Measurements from ENCODE around the gene OR6N1. TPM values are rescaled to one million over a fixed set of nuclear protein-coding genes. Genes with fewer than 3 reads are reported as not detected.
A peak's percentile ranks its signal among the peaks of the same experiment; 100 is the strongest.

Gene OR6N1
- total RNA-seq: not detected

- ATAC-seq (ENCODE audit: low FRiP score): no peak
- no peak for TF ChIP-seq CTCF (IDR thresholded peaks at IDR 0.05)
- DNase-seq (ENCODE audit: low spot score): no peak
Measured at GRCh38 chr1:158771950-158772866, at the start of gene OR6N1. Gene OR6N1 (minus strand): TSS chr1:158772195. CDS start chr1:158766682, 5,513 bp downstream.

DNA sequence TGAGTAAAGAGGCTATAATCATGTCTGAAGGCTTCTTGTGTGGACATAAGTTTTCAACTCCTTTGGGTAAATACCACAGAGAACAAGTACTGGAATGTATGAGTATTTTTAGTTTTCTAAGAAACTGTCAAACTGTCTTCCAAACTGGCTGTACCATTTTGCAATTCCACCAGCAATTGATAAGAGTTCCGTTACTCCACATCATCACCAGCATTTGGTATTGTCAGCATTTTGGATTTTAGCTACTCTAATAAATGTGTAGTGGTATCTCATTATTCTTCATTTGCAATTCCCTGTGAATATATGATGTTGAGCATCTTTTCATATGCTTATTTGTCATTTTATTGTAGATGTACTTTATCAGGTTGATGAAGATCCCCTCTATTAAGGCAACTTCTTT, 49.7 kb upstream of the OR6N1 start:
- ATAC-seq (ENCODE audit: low FRiP score): no peak
- TF ChIP-seq CTCF (IDR thresholded peaks at IDR 0.05): no peak

DNA sequence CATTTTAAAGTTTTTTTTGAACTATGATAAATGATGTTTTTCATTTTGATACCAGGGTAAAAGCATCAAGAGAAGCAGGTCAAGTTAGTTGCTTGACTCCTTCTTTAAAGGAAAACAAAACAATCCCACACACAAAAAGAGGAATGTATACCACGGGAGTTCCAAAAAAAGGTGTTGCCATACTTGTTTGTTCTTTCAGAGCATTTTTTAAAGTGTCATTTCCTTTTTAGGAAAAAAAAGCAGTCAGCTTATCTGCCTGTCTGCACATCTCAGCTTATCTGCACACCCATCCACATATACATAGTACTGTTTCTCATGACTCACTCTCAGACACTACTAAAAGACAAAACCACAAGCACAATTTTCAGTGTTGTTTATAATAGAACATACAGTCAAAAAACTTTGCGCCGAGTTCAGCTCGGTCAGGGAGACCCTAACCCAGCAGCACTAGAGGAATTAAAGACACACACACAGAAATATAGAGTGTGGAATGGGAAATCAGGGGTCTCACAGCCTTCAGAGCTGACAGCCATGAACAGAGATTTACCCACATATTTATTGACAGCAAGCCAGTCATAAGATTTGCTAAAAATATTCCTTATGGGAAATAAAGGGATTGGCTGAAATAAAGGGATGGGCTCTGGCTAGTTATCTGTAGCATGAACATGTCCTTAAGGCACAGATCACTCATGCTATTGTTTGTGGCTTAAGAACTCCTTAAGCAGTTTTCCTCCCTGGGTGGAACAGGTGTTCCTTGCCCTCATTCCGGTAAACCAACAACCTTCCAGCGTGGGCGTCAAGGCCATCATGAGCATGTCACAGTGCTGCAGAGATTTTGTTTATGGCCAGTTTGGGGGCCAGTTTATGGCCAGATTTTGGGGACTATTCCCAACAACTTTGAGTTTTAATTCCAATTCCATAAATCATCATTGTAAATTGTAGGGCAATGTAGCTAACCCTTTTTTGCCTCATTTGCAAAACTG, 47.8 kb upstream of the OR6N1 start:
- TF ChIP-seq CTCF (IDR thresholded peaks at IDR 0.05): no peak
- DNase-seq (ENCODE audit: low spot score): no peak
- ATAC-seq (ENCODE audit: low FRiP score): peak; percentile 59

More for the DNA sequence above, 49.7 kb upstream of the OR6N1 start:
- DNase-seq (ENCODE audit: low spot score): no peak

GRCh38 chr1:158818975-158819431, 47.0 kb upstream of the OR6N1 start:
- ATAC-seq (ENCODE audit: low FRiP score): peak; percentile 39
- DNase-seq (ENCODE audit: low spot score): no peak
- TF ChIP-seq CTCF (IDR thresholded peaks at IDR 0.05): no peak

GRCh38 chr1:158818560-158818959, 46.6 kb upstream of the OR6N1 start:
- ATAC-seq (ENCODE audit: low FRiP score) (peak; percentile 39), DNase-seq (ENCODE audit: low spot score) (no peak)
- no peak for TF ChIP-seq CTCF (IDR thresholded peaks at IDR 0.05)

- ATAC-seq (ENCODE audit: low FRiP score): no peak
- no peak for TF ChIP-seq CTCF (IDR thresholded peaks at IDR 0.05)
- no peak for DNase-seq (ENCODE audit: low spot score)
Measured at GRCh38 chr1:158814970-158815369, 43.0 kb upstream of the OR6N1 start.

All from omental fat pad (tissue), 4 donors.